NAMALWA (cell line): ENCODE results near the gene LRRC45.
"Not testable (repeated sequence)": the region's sequence is repeated elsewhere in the genome, so short reads cannot be mapped to it uniquely, and the experiment has no call there.

ENCODE experiments used
- DNase-seq: peaks from one replicate; pipeline ENCODE4 v3.0.0-alpha.2; 2015; ENCODE audit warnings: low spot score

Gene LRRC45

GRCh38 chr17:82022981-82023446 is at the start of gene LRRC45:
TSS of gene LRRC45 (plus strand) at chr17:82023305. CDS start at chr17:82023644, 339 bp downstream.
- peak; percentile 99 for DNase-seq

- no peak for DNase-seq
Measured at GRCh38 chr17:81973432-81973831, 49.7 kb upstream of the LRRC45 start.

- DNase-seq, result peak; percentile 34
Measured at GRCh38 chr17:81976332-81977210, 46.5 kb upstream of the LRRC45 start.

GRCh38 chr17:81977211-81977808 is 45.8 kb upstream of the LRRC45 start, which contains the start of gene ASPSCR1:
TSS of gene ASPSCR1 (plus strand) at chr17:81977629. CDS start at chr17:81977647, 18 bp downstream.
- peak; percentile 87 for DNase-seq

GRCh38 chr17:81978524-81979298 is 44.4 kb upstream of the LRRC45 start:
- no peak for DNase-seq

GRCh38 chr17:81980122-81980521 is 43.0 kb upstream of the LRRC45 start:
- DNase-seq, result no peak

GRCh38 chr17:81980707-81981343 is 42.3 kb upstream of the LRRC45 start:
- no peak for DNase-seq

- not testable (repeated sequence) for DNase-seq
Measured at GRCh38 chr17:81981511-81981910, 41.6 kb upstream of the LRRC45 start.

- no peak for DNase-seq
Measured at GRCh38 chr17:81983011-81983638, 40.0 kb upstream of the LRRC45 start.

- no peak for DNase-seq
Measured at GRCh38 chr17:81983639-81984373, 39.3 kb upstream of the LRRC45 start.

- DNase-seq, result no peak
Measured at GRCh38 chr17:81984773-81985410, 38.2 kb upstream of the LRRC45 start.

GRCh38 chr17:81986606-81987005 is 36.5 kb upstream of the LRRC45 start:
- no peak for DNase-seq

- no peak for DNase-seq
Measured at GRCh38 chr17:81987161-81987770, 35.8 kb upstream of the LRRC45 start.

GRCh38 chr17:81990836-81991683 is 32.0 kb upstream of the LRRC45 start:
- DNase-seq, result no peak

- no peak for DNase-seq
Measured at GRCh38 chr17:81991684-81992305, 31.3 kb upstream of the LRRC45 start.

- no peak for DNase-seq
Measured at GRCh38 chr17:81992306-81993102, 30.6 kb upstream of the LRRC45 start.
